Measurements from ENCODE around the gene CFH.
"Not testable (repeated sequence)": the region's sequence is repeated elsewhere in the genome, so short reads cannot be mapped to it uniquely, and the experiment has no call there.

Gene CFH

DNA sequence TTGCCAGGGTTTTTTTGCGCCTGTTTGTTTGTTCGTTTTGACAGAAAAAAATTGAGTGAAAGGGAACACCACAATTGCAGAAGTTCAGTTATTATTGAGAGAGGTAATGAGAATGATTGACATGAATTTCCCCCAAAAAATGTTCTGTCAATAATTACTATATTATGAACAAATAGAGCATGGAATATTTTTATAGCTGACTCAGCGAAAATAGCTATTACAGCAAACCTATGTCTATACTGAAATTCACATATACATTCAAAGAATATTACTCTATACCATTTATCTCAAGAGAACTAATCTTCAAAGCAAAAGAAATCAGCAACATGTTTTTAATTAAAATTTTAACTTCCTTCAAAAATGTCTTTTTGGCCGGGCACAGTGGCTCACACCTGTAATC is 118.0 kb downstream of the CFH start:
- not testable (repeated sequence) for DNase-seq

DNA sequence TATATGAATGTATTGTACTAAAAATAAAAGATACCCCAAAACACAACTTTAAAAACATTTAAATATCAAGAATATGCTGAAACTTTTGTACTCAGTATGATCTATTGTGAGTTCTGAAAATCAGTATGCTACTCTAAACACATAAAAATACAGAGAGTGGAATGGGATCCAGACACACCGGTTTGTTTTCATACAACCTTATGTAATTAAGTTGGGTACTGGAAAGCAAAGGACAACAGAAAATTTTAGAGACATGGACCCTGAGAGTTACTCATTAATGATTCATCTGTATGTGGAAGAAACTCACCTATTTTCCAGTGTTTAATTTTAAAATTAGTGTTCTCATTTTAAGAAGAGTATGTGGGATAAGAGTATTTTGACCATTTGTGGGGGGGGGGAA is 121.9 kb downstream of the CFH start:
- DNase-seq = no peak

DNA sequence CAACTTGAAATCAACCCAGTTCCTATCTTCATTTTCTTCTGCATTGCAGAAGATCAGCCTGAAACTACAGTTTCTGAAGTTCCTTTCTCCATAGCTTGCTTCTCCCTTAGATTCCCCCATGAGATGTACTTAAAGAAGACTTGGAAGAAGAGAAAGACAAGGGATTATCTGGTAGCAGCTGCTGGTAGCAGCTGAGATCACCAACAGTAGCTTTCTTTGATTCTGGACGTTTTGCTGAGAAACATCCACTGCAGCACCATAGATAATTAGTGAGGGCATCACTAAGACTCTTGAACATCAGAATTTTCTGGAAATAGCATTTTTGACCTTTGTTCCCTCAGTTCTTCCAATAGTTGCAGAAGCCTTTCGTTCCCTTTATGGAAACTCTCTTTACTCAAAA is 122.3 kb downstream of the CFH start:
- no peak for DNase-seq

DNA sequence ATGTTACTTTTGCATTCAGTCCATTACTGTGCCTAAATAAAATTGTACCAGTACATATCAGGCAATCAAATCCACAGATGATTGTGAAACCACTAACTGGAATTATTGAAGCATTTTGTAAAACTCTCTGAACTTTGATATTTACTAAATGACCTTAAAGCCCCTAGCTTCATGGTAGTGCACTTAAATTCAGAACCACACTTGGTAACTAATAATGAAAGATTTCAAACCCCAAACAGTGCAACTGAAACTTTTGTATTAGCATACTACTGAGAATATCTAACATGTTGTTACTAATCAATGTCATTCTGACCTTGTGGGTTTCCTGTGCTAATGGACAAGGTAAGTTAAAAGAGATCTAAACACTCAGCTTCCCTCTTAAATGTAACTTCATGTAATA is 122.8 kb downstream of the CFH start, which contains the start of gene CFHR3:
Gene CFHR3 (plus strand): TSS at position 238 of the 400 bp plus-strand sequence. CDS start 47 bp downstream, at position 285.
- DNase-seq = no peak

DNA sequence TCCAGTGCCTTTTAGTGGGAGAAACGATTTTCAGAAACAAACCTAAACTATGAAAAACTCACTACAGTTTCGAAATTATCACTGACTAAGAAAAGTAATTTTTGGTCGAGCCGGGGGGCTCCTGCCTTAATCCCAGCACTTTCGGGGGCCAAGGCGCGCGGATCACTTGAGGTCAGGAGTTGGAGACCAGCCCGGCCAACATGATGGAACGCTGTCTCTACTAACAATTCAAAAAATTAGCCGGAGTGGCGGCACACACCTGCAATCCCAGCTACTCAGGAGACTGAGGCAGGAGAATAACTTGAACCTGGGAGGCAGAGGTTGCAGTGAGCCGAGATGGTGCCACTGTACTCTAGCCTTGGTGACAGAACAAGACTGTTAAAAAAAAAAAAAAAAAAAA is 125.8 kb downstream of the CFH start:
- no peak for DNase-seq

DNA sequence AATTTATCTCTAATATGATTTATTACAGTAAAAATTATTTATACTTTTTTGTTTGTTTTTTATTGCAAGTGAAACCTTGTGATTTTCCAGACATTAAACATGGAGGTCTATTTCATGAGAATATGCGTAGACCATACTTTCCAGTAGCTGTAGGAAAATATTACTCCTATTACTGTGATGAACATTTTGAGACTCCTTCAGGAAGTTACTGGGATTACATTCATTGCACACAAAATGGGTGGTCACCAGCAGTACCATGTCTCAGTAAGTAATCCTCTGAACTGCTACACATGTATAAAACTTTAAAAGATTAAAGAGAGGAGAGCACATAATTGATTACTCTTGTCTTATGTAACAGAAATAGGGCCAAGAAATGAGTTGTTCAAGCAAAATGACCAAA is 127.2 kb downstream of the CFH start:
- DNase-seq = no peak

DNA sequence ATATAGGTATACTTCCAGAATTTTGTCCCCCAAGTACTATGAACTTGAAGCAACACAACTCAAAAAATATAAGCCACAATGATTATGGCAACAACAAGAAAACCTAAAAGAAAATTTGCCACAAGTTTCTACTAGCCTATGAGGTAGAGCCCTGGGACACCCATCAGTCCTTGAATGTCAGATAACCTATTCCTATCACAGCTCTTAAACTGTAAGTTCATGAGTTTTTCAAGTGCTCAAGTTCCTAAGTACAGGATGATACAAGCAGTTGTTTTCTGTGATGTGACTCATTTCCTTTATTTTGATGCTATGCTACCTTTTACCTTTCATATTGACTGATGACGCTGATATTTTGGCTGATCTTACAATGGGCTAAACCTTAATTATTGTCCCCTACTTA is 139.4 kb downstream of the CFH start:
- not testable (repeated sequence) for DNase-seq

DNA sequence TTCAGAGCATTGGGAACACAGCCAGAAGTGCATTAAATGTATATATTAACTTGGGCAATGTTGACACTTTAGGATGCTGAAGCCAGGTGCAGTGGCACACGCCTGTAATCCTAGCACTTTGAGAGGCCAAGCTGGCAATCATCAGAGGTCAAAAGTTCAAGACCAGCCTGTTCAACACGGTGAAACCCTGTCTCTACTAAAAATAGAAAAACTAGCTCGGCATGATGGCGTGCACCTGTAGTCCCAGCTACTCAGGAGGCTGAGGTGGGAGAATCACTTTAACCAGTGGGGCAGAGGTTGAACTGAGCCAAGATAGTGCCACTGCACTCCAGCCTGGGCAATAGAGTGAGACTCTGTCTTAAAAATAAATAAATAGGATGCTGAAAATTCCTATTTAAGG is 142.3 kb downstream of the CFH start:
- not testable (repeated sequence) for DNase-seq

All from central memory CD4-positive, alpha-beta T cell (primary cell).